Esophagus muscularis mucosa (tissue), 4 donors: ENCODE data around the gene TUBA4A. TPM values are rescaled to one million over a fixed set of nuclear protein-coding genes. Genes with fewer than 3 reads are reported as not detected.

Experiments
- DNase-seq: peaks from one replicate; pipeline ENCODE4 v3.0.0-alpha.2; 2017; ENCODE audit errors: extremely low spot score
- H3K27ac ChIP-seq, 4 donors: fragments of 200-600 bp; sonication (generic); replicated peaks in 1 of 4; 1 replicate in 3 of 4; 2 replicates in 1 of 4; pipeline ENCODE4 v1.5.1; 2016 to 2019; ENCODE audit warnings: mild to moderate bottlenecking in 1 of 4
- H3K27me3 ChIP-seq, 4 donors: fragments of 200-600 bp; sonication (generic); one replicate each; pipeline versions ENCODE4 v1.5.1 to v1.6.0; 2016 to 2019
- H3K36me3 ChIP-seq, 4 donors: fragments of 200-600 bp; sonication (generic); one replicate each; pipeline ENCODE4 v1.5.1; 2016 to 2019
- H3K4me1 ChIP-seq, 4 donors: fragments of 200-600 bp; sonication (generic); one replicate each; pipeline ENCODE4 v1.5.1; 2016 to 2019
- H3K4me3 ChIP-seq, 4 donors: fragments of 200-600 bp; sonication (generic); 1 replicate in 2 of 4; 2 replicates in 2 of 4; pipeline ENCODE4 v1.5.1; 2016 to 2019; ENCODE audit warnings: mild to moderate bottlenecking in 4 of 4, moderate library complexity in 1 of 4
- H3K9me3 ChIP-seq, 4 donors: fragments of 200-600 bp; sonication (generic); 1 replicate in 3 of 4; 2 replicates in 1 of 4; pipeline ENCODE4 v1.5.1; 2016 to 2019
- EP300 ChIP-seq: sonication (generic); formaldehyde crosslinking; IDR thresholded peaks from one replicate; pipeline ENCODE4 v1.6.1; 2017; ENCODE audit warnings: antibody characterized with exemption
- POLR2A ChIP-seq: fragments of 450-650 bp; IDR thresholded peaks from one replicate; pipeline ENCODE4 v1.6.1; 2017; ENCODE audit warnings: antibody characterized with exemption, moderate library complexity, mild to moderate bottlenecking, low read depth
- POLR2AphosphoS5 ChIP-seq, 2 donors: sonication (generic); formaldehyde crosslinking; IDR thresholded peaks; one replicate each; pipeline ENCODE4 v1.6.1; 2017; ENCODE audit warnings: antibody characterized with exemption in 2 of 2
- WGBS: methylation state at CpG from one replicate; pipeline ENCODE4 v1.1.5; 2018; 5-methylcytosine and 5-hydroxymethylcytosine counted together
- intact Hi-C: fragments of 100-400 bp; cut with DNase I; formaldehyde crosslinking; loops from one replicate; pipeline ENCODE4 v1.15.1; 2023
- total RNA-seq, 4 donors: library from RNA; depleted of rRNA; stranded (reverse); fragments of >200 nt; gene quantifications; one replicate each; pipeline versions ENCODE4 v1.1.0 to v1.2.1, GENCODE V29; 2016
- TF ChIP-seq, protein P1 (sequence below), 3 experiments: fragments of 200-600 bp in 2 of 3; fragments of 450-650 bp in 1 of 3; sonication (generic) in 2 of 3; IDR thresholded peaks; one replicate each; pipeline ENCODE4 v1.5.1; 2017 to 2019; ENCODE audit warnings: antibody characterized with exemption in 3 of 3, mild to moderate bottlenecking in 2 of 3, moderate library complexity in 1 of 3

Gene TUBA4A
- total RNA-seq, 4 donors from 2014 or later: 44.2 to 132 (median 74.4) TPM

DNA sequence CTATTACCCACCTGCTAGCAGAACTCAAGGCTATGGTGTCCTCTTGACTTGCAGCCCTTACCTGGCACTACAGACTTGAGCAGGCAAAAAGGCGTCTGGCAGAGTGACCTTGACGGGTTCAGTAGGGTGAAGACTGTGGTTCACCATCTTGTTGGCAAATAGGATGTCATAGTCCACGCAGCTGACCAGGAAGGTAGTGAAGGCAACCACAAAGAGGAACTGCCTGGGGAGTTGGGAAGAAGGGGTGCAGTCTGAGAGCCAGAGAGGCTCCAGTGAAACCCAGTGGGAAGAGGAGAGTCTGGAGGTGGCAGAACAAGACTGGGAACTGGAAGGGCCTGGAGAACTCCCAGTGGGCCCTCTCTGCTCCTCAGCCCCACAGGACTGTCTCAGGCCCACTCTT, 28.4 kb downstream of the TUBA4A start:
- intact Hi-C loops: no loop called here
- 90% methylated on average over 3 of the region's 3 CpGs for WGBS

GRCh38 chr2:219223831-219224610, 29.7 kb downstream of the TUBA4A start:
- no peaks in the 10 kb centered on the region for H3K9me3 ChIP-seq
- no peak for DNase-seq
- WGBS: 92% methylated on average over 30 of the region's 31 CpGs
- intact Hi-C loops: no loop called here
- H3K4me1 ChIP-seq: peaks cover 22 to 51% (median 33%) of the 10 kb centered on the region in 4 donors
- TF ChIP-seq, protein P1, sequence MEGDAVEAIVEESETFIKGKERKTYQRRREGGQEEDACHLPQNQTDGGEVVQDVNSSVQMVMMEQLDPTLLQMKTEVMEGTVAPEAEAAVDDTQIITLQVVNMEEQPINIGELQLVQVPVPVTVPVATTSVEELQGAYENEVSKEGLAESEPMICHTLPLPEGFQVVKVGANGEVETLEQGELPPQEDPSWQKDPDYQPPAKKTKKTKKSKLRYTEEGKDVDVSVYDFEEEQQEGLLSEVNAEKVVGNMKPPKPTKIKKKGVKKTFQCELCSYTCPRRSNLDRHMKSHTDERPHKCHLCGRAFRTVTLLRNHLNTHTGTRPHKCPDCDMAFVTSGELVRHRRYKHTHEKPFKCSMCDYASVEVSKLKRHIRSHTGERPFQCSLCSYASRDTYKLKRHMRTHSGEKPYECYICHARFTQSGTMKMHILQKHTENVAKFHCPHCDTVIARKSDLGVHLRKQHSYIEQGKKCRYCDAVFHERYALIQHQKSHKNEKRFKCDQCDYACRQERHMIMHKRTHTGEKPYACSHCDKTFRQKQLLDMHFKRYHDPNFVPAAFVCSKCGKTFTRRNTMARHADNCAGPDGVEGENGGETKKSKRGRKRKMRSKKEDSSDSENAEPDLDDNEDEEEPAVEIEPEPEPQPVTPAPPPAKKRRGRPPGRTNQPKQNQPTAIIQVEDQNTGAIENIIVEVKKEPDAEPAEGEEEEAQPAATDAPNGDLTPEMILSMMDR (IDR thresholded peaks at IDR 0.05): no peak
- TF ChIP-seq POLR2A: no peak
- no peaks in the 10 kb centered on the region for H3K27me3 ChIP-seq
- no peak overlapping the region for H3K27ac ChIP-seq
- no peak overlapping the region for H3K4me3 ChIP-seq
- H3K36me3 ChIP-seq: peaks cover 55 to 83% (median 77%) of the 10 kb centered on the region in 4 donors

More for the DNA sequence above, 28.4 kb downstream of the TUBA4A start:
- H3K4me3 ChIP-seq: no peak overlapping the region
- peaks cover 14 to 43% (median 23%) of the 10 kb centered on the region in 4 donors for H3K4me1 ChIP-seq
- TF ChIP-seq POLR2AphosphoS5 (IDR thresholded peaks at IDR 0.05) (no peak), POLR2A (no peak), EP300 (no peak)
- TF ChIP-seq, protein P1 (IDR thresholded peaks at IDR 0.05): no peak
- DNase-seq: no peak
- no peaks in the 10 kb centered on the region for H3K27me3 ChIP-seq
- no peaks in the 10 kb centered on the region for H3K9me3 ChIP-seq
- H3K36me3 ChIP-seq: peaks cover 49 to 73% (median 69%) of the 10 kb centered on the region in 4 donors
- H3K27ac ChIP-seq: no peak overlapping the region

GRCh38 chr2:219221957-219222518, 31.7 kb downstream of the TUBA4A start:
- intact Hi-C loops: no loop called here
- H3K27me3 ChIP-seq: no peaks in the 10 kb centered on the region
- 89% methylated on average over 13 of the region's 16 CpGs for WGBS
- no peak for TF ChIP-seq POLR2A
- TF ChIP-seq, protein P1 (IDR thresholded peaks at IDR 0.05): no peak
- TF ChIP-seq POLR2AphosphoS5 (IDR thresholded peaks at IDR 0.05): no peak
- TF ChIP-seq EP300: no peak
- H3K36me3 ChIP-seq: peaks cover 55 to 76% (median 75%) of the 10 kb centered on the region in 4 donors
- H3K4me1 ChIP-seq: peaks cover 27 to 49% (median 33%) of the 10 kb centered on the region in 4 donors
- no peak overlapping the region for H3K27ac ChIP-seq
- no peak overlapping the region for H3K4me3 ChIP-seq
- H3K9me3 ChIP-seq: no peaks in the 10 kb centered on the region
- DNase-seq: no peak

DNA sequence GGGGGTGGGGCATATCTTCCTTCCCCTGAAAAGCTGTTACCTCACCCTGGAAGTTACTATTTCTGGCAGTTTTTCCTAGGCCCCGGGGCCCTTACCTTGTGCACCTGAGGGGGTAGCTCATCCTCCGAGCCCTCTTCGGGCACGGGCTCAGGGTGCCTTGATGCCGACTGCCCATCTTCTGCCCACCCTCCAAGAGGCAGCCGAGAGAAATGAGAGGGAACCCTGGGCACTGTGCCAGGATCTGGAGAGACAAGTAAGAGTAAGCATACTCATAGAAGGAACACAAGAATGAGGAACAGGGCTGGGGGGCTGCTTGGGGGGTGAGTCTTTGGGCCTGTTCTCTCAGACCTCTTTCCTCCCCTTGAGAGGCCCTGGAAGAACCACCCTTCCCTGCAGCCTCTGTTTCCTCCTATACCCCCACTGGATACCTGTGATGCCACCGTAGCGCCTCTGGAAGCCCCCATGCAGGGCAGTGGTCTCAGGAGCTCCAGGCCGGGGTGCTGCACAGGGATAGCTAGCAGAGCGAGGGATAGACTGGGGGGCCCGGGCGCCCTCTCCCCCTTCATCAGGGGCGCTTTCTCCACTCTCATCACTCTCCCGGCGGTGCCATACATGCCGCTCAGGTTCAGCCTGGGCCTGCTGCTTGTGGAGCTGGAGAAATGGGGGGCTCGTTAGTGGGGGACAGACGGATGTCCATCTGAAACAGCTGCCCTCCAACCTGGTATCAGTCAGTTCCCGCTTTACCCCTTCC, 32.9 kb downstream of the TUBA4A start:
- H3K27me3 ChIP-seq: no peaks in the 10 kb centered on the region
- H3K4me1 ChIP-seq: peaks cover 28 to 55% (median 42%) of the 10 kb centered on the region in 4 donors
- WGBS: 77% methylated on average over 11 of the region's 19 CpGs
- H3K36me3 ChIP-seq: peaks cover 59 to 72% (median 69%) of the 10 kb centered on the region in 4 donors
- H3K4me3 ChIP-seq: no peak overlapping the region
- intact Hi-C loops: no loop called here
- TF ChIP-seq POLR2A: no peak
- peak overlapping the region in 1 of 4 donors; percentile 99 for H3K27ac ChIP-seq
- DNase-seq: no peak
- H3K9me3 ChIP-seq: no peaks in the 10 kb centered on the region
